Endothelial cell (in vitro differentiated cells): ENCODE data around the gene IL10RA. TPM values are rescaled to one million over a fixed set of nuclear protein-coding genes. Genes with fewer than 3 reads are reported as not detected.

Experiments
- DNase-seq: peaks from one replicate; pipeline ENCODE4 v3.0.0; 2021; ENCODE audit warnings: low spot score
- H3K27ac Mint-ChIP-seq: one replicate; pipeline ENCODE4 v1.8.0; 2021; ENCODE audit warnings: mixed read lengths, inconsistent platforms; ENCODE audit not compliant: unreplicated experiment
- H3K27me3 Mint-ChIP-seq: one replicate; pipeline ENCODE4 v1.8.0; 2021; ENCODE audit warnings: mild to moderate bottlenecking, moderate library complexity, mixed read lengths, inconsistent platforms; ENCODE audit not compliant: unreplicated experiment
- H3K36me3 Mint-ChIP-seq: one replicate; pipeline ENCODE4 v1.8.0; 2021; ENCODE audit warnings: mild to moderate bottlenecking, low read depth, mixed read lengths, inconsistent platforms; ENCODE audit not compliant: unreplicated experiment
- H3K4me1 Mint-ChIP-seq: one replicate; pipeline ENCODE4 v1.8.0; 2021; ENCODE audit warnings: mild to moderate bottlenecking, mixed read lengths, inconsistent platforms; ENCODE audit not compliant: unreplicated experiment
- H3K4me3 Mint-ChIP-seq: one replicate; pipeline ENCODE4 v1.8.0; 2021; ENCODE audit warnings: mild to moderate bottlenecking, mixed read lengths, inconsistent platforms; ENCODE audit not compliant: unreplicated experiment
- H3K9me3 Mint-ChIP-seq: one replicate; pipeline ENCODE4 v1.8.0; 2021; ENCODE audit warnings: mixed read lengths, inconsistent platforms; ENCODE audit not compliant: unreplicated experiment
- CTCF ChIP-seq: fragments of 200-600 bp; sonication (generic); IDR thresholded peaks from one replicate; pipeline ENCODE4 v1.5.0; 2021; ENCODE audit warnings: antibody characterized with exemption; ENCODE audit not compliant: unreplicated experiment
- total RNA-seq: library from RNA; stranded (reverse); fragmentation: NEBNext Ultra II Directional; extraction: Animal tissue kit (Norgen Biotek cat#: 25700); gene quantifications from one replicate; pipeline ENCODE4 v1.2.1, GENCODE V29; 2021; ENCODE audit not compliant: unreplicated experiment

IL10RA gene
- total RNA-seq, 1 donor from 2014 or later: 0.82 TPM

- peaks cover 13% of the 10 kb centered on the region for H3K4me1 Mint-ChIP-seq
These were observed 24.7 kb downstream of the IL10RA start for GRCh38 chr11:118010738-118011461.

GRCh38 chr11:118012083-118012669, 26.0 kb downstream of the IL10RA start:
- peaks cover 13% of the 10 kb centered on the region for H3K4me1 Mint-ChIP-seq
- H3K4me3 Mint-ChIP-seq: no peak overlapping the region
- H3K9me3 Mint-ChIP-seq: no peaks in the 10 kb centered on the region
- DNase-seq: no peak
- H3K27ac Mint-ChIP-seq: no peak overlapping the region
- no peak for TF ChIP-seq CTCF
- peaks cover 8% of the 10 kb centered on the region for H3K27me3 Mint-ChIP-seq
- H3K36me3 Mint-ChIP-seq: no peaks in the 10 kb centered on the region

More at GRCh38 chr11:118010738-118011461, 24.7 kb downstream of the IL10RA start:
- no peak for TF ChIP-seq CTCF
- Mint-ChIP-seq H3K36me3 (no peaks in the 10 kb centered on the region), H3K4me3 (no peak overlapping the region), H3K27ac (no peak overlapping the region), H3K27me3 (peaks cover 8% of the 10 kb centered on the region), H3K9me3 (no peaks in the 10 kb centered on the region)
- DNase-seq: no peak

- DNase-seq: no peak
- Mint-ChIP-seq H3K27me3 (peaks cover 8% of the 10 kb centered on the region), H3K4me3 (no peak overlapping the region), H3K4me1 (peaks cover 8% of the 10 kb centered on the region), H3K27ac (no peak overlapping the region), H3K36me3 (peaks cover 6% of the 10 kb centered on the region), H3K9me3 (peaks cover 5% of the 10 kb centered on the region)
- no peak for TF ChIP-seq CTCF
These were observed 27.8 kb downstream of the IL10RA start for GRCh38 chr11:118014022-118014421.

- TF ChIP-seq CTCF: no peak
- peaks cover 5% of the 10 kb centered on the region for H3K9me3 Mint-ChIP-seq
- H3K4me1 Mint-ChIP-seq: peaks cover 8% of the 10 kb centered on the region
- DNase-seq: no peak
- H3K36me3 Mint-ChIP-seq: peaks cover 6% of the 10 kb centered on the region
- H3K27ac Mint-ChIP-seq: no peak overlapping the region
- peaks cover 6% of the 10 kb centered on the region for H3K27me3 Mint-ChIP-seq
- no peak overlapping the region for H3K4me3 Mint-ChIP-seq
These were observed 29.2 kb downstream of the IL10RA start for GRCh38 chr11:118015385-118015841.

GRCh38 chr11:118016104-118016503, 29.9 kb downstream of the IL10RA start:
- no peak for TF ChIP-seq CTCF
- no peak overlapping the region for H3K27ac Mint-ChIP-seq
- peaks cover 6% of the 10 kb centered on the region for H3K36me3 Mint-ChIP-seq
- H3K9me3 Mint-ChIP-seq: peaks cover 5% of the 10 kb centered on the region
- peaks cover 5% of the 10 kb centered on the region for H3K27me3 Mint-ChIP-seq
- no peak overlapping the region for H3K4me3 Mint-ChIP-seq
- peaks cover 8% of the 10 kb centered on the region for H3K4me1 Mint-ChIP-seq
- DNase-seq: no peak
